HEK293T (cell line): ENCODE data around the gene TRAM2.

Source experiments
- CTCF ChIA-PET: fragments of 350-600 bp; formaldehyde crosslinking; extraction: SDS; loops from one replicate; lab custom pipeline; 2021; ENCODE audit warnings: antibody characterized with exemption, inconsistent platforms; lab: Yijun Ruan, JAX
- POLR2A ChIA-PET: fragments of 350-600 bp; formaldehyde crosslinking; extraction: SDS; loops from one replicate; lab custom pipeline; 2020; ENCODE audit warnings: antibody characterized with exemption, inconsistent platforms; lab: Yijun Ruan, JAX
- DNase-seq: peaks from one replicate; pipeline ENCODE4 v3.0.0; 2012; ENCODE audit warnings: mixed read lengths; ENCODE audit errors: extremely low spot score
- ARNT ChIP-seq: fragments of 450-650 bp; IDR thresholded peaks from 2 replicates; pipeline ENCODE4 v1.6.1; 2017; ENCODE audit warnings: mild to moderate bottlenecking
- BHLHE40 ChIP-seq: fragments of 450-650 bp; IDR thresholded peaks from 2 replicates; pipeline ENCODE4 v1.6.1; 2016; ENCODE audit warnings: mild to moderate bottlenecking, moderate library complexity, borderline replicate concordance
- CTBP1 ChIP-seq: fragments of 450-650 bp; IDR thresholded peaks from 2 replicates; pipeline ENCODE4 v1.6.1; 2016; ENCODE audit warnings: borderline replicate concordance
- ELF4 ChIP-seq: fragments of 450-650 bp; IDR thresholded peaks from 2 replicates; pipeline ENCODE4 v1.6.1; 2017; ENCODE audit warnings: antibody characterized with exemption
- FOXA1 ChIP-seq: fragments of 450-650 bp; IDR thresholded peaks from 2 replicates; pipeline ENCODE4 v1.6.1; 2016; ENCODE audit warnings: mild to moderate bottlenecking
- FOXK2 ChIP-seq: fragments of 450-650 bp; IDR thresholded peaks from 2 replicates; pipeline ENCODE4 v1.6.1; 2016; ENCODE audit warnings: mild to moderate bottlenecking
- FOXM1 ChIP-seq: fragments of 450-650 bp; IDR thresholded peaks from 2 replicates; pipeline ENCODE4 v1.6.1; 2017; ENCODE audit warnings: mild to moderate bottlenecking, borderline replicate concordance
- HDGF ChIP-seq: fragments of 450-650 bp; IDR thresholded peaks from 2 replicates; pipeline ENCODE4 v1.6.1; 2017; ENCODE audit warnings: antibody characterized with exemption, borderline replicate concordance
- L3MBTL2 ChIP-seq: fragments of 450-650 bp; conservative IDR thresholded peaks from 2 replicates; pipeline ENCODE4 v1.6.1; 2016; ENCODE audit warnings: mild to moderate bottlenecking
- LEF1 ChIP-seq: fragments of 450-650 bp; IDR thresholded peaks from 2 replicates; pipeline ENCODE4 v1.6.1; 2017; ENCODE audit warnings: mild to moderate bottlenecking, borderline replicate concordance
- NFRKB ChIP-seq: fragments of 450-650 bp; IDR thresholded peaks from 2 replicates; pipeline ENCODE4 v1.6.1; 2016; ENCODE audit warnings: mild to moderate bottlenecking, moderate library complexity
- SP1 ChIP-seq: fragments of 450-650 bp; IDR thresholded peaks from 2 replicates; pipeline ENCODE4 v1.6.1; 2017
- SUZ12 ChIP-seq: fragments of 450-650 bp; IDR thresholded peaks from 2 replicates; pipeline ENCODE4 v1.6.1; 2016; ENCODE audit warnings: mild to moderate bottlenecking
- TARDBP ChIP-seq: fragments of 450-650 bp; IDR thresholded peaks from 2 replicates; pipeline ENCODE4 v1.6.1; 2016
- ZNF384 ChIP-seq: fragments of 450-650 bp; IDR thresholded peaks from 2 replicates; pipeline ENCODE4 v1.6.1; 2016
- TF ChIP-seq, protein P1 (sequence below): fragments of 450-650 bp; IDR thresholded peaks from 2 replicates; pipeline ENCODE4 v1.6.1; 2016

The TRAM2 gene

GRCh38 chr6:52576392-52577021, 353 bp downstream of the TRAM2 start:
- TF ChIP-seq L3MBTL2 (peak; percentile 40), FOXM1 (no peak), ZNF384 (no peak), CTBP1 (no peak), FOXK2 (no peak), SUZ12 (no peak), SP1 (no peak)
- ChIA-PET CTCF (interaction anchor here (1.0 to 1.9 kb wide), 4 partner anchors 20 to 160 kb away, joined by 3 to 5 read pairs (median 3); partner anchors contain the start of gene EFHC1), POLR2A (interaction anchor here (0.7 to 2.1 kb wide), 13 partner anchors 10 to 418 kb away, joined by 3 to 12 read pairs (median 3); partner anchors contain the start of genes EFHC1 and GSTA4)
- peak; percentile 71 for DNase-seq

DNA sequence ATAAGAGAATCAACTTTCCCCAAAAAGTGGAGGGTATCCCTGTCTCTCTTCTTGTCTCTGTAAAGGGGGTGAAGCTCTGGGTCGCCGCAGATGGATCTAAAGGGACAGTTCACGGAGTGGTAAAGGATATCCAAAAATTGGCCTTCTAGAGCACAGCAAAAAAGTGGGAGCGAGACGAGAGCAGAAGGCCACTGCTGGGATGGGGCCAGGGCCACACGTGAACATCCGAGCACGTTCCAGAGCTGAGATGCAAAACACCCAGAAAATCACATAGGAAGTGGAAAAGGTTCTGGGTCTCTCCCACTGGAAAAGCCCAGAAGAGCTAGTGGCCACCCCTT, 837 bp downstream of the TRAM2 start:
- ChIA-PET POLR2A (interaction anchor here (0.7 to 2.1 kb wide), 12 partner anchors 9 to 419 kb away, joined by 3 to 12 read pairs (median 3); partner anchors contain the start of genes EFHC1 and GSTA4), CTCF (interaction anchor here (0.7 to 1.9 kb wide), 5 partner anchors 20 to 159 kb away, joined by 3 to 5 read pairs (median 3); partner anchors contain the start of gene EFHC1)
- TF ChIP-seq L3MBTL2 (no peak), ARNT (no peak), ZNF384 (no peak)
- DNase-seq, result no peak

GRCh38 chr6:52575502-52575892, 1.4 kb downstream of the TRAM2 start:
- no peak for TF ChIP-seq SP1
- TF ChIP-seq ARNT, result no peak
- no peak for TF ChIP-seq LEF1
- no peak for DNase-seq
- ChIA-PET POLR2A (interaction anchor here (1.0 to 1.4 kb wide), 5 partner anchors 9 to 419 kb away, joined by 3 to 10 read pairs (median 3); partner anchors contain the start of genes EFHC1 and GSTA4), CTCF (interaction anchor here (0.7 to 1.4 kb wide), 3 partner anchors 21 to 155 kb away, joined by 3 read pairs; partner anchors contain the start of gene EFHC1)

GRCh38 chr6:52574709-52575501, 2.0 kb downstream of the TRAM2 start:
- DNase-seq, result no peak
- CTCF ChIA-PET, result no interaction called here

DNA sequence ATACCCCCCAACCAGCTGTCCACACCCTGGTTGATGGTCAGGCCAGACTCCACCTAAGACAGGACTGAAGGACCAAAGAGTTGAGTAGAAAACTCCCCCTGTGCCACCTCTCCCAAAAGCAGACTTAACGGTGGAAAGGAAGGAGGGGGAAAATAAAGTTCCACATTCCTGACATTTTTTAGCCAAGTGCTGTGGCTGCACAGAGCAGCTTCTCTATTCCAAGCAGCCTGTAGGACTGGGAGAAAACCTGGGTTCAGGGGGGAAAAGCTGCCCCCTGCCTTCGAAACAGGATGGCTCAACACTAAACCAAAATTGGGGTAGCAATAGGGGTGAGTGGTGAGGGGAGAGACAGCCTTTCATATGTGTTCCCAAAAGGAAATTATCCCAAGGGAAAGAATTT, 3.6 kb downstream of the TRAM2 start:
- CTCF ChIA-PET, result no interaction called here
- POLR2A ChIA-PET, result no interaction called here
- TF ChIP-seq ZNF384 (no peak), LEF1 (no peak), BHLHE40 (no peak), CTBP1 (no peak), SUZ12 (no peak), FOXA1 (no peak)
- DNase-seq, result no peak

More at GRCh38 chr6:52574709-52575501, 2.0 kb downstream of the TRAM2 start:
- POLR2A ChIA-PET, result interaction anchor here (1.0 kb wide), 1 partner anchor 23 kb away, joined by 3 read pairs; no protein-coding TSS in a partner anchor
- TF ChIP-seq CTBP1 (no peak), L3MBTL2 (0 out of 2 replicates have a peak, but pooled peaks have one; percentile 26)

DNA sequence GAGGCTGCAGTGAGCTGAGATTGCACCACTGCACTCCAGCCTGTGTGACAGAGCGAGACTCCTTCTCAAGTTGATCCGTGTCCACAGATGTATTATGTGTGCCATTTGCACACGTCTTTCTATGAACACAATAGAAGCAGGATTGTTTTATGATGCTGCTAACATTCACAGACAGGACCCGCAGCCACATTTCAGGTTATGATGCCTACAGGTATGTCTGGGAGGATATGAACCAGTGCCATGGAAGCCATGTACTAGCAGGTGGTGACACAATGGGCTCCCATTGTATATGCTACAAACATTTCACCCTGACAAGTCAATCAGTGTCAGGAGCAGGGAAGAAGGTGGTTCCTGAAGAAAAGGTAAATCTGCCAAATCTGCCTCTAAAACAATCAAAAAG, 4.3 kb downstream of the TRAM2 start:
- TF ChIP-seq L3MBTL2 (no peak), SP1 (no peak), FOXM1 (no peak)
- ChIA-PET CTCF (no interaction called here), POLR2A (no interaction called here)
- no peak for DNase-seq

DNA sequence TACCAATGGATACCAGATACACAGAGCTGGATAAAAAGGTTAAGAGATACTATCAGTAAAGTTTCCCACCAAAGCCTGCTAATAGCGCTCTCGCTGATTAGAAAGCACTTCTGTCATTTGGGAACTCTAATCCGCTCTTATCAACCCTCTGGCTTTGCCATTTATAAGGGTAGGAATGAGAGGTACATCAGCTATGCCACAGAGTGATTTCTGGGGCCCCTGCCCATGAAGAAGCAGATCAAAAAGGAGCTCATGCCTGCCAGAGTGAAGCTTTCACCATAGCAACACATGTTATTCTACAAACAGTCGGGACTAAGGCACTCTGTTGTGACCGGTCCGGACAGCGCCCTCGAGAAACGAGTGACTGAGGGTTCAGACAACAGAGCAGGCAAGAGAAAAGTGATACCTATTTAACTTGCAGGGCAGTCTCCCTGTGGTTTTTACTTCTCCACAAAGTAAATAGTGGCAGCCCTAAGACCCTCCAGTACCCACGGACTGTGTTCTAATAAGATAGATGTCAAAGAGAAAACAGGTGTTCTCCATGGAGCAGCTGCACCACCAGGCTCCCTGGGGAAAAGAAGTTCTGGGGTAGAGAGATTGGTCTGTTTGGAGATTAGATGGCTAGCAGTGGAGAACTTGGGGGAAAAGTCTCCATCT, 5.6 kb downstream of the TRAM2 start:
- CTCF ChIA-PET, result interaction anchor here (0.5 kb wide), 1 partner anchor 34 kb away, joined by 3 read pairs; no protein-coding TSS in a partner anchor
- POLR2A ChIA-PET, result no interaction called here
- TF ChIP-seq ZNF384, result no peak
- TF ChIP-seq NFRKB, result no peak
- no peak for TF ChIP-seq SUZ12
- no peak for TF ChIP-seq FOXA1
- TF ChIP-seq, protein P1, sequence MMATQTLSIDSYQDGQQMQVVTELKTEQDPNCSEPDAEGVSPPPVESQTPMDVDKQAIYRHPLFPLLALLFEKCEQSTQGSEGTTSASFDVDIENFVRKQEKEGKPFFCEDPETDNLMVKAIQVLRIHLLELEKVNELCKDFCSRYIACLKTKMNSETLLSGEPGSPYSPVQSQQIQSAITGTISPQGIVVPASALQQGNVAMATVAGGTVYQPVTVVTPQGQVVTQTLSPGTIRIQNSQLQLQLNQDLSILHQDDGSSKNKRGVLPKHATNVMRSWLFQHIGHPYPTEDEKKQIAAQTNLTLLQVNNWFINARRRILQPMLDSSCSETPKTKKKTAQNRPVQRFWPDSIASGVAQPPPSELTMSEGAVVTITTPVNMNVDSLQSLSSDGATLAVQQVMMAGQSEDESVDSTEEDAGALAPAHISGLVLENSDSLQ, result no peak
- no peak for TF ChIP-seq BHLHE40
- TF ChIP-seq TARDBP, result no peak
- TF ChIP-seq FOXK2, result no peak
- no peak for TF ChIP-seq SP1
- no peak for TF ChIP-seq HDGF
- no peak for TF ChIP-seq ARNT
- no peak for TF ChIP-seq LEF1
- no peak for TF ChIP-seq FOXM1
- no peak for TF ChIP-seq CTBP1
- TF ChIP-seq L3MBTL2, result no peak
- no peak for TF ChIP-seq ELF4
- no peak for DNase-seq

GRCh38 chr6:52570291-52570700, 6.6 kb downstream of the TRAM2 start:
- POLR2A ChIA-PET, result no interaction called here
- DNase-seq, result no peak
- CTCF ChIA-PET, result interaction anchor here (0.6 kb wide), 1 partner anchor 25 kb away, joined by 3 read pairs; no protein-coding TSS in a partner anchor
- TF ChIP-seq ELF4 (no peak), FOXA1 (no peak), BHLHE40 (no peak), FOXK2 (no peak), HDGF (no peak), ARNT (no peak), L3MBTL2 (no peak), FOXM1 (no peak), TARDBP (no peak), SUZ12 (no peak), CTBP1 (no peak), SP1 (no peak), NFRKB (no peak), LEF1 (no peak), ZNF384 (no peak)
- TF ChIP-seq, protein P1, result no peak
